ENCODE measurements around the gene LIX1.
"Not testable (repeated sequence)": the region's sequence is repeated elsewhere in the genome, so short reads cannot be mapped to it uniquely, and the experiment has no call there.

The LIX1 gene

GRCh38 chr5:97085459-97086181 lies 56.8 kb downstream of the LIX1 start:
- DNase-seq (ENCODE audit: low read depth, low spot score), result no peak
- H3K4me3 ChIP-seq (ENCODE audit: low read length), result no peak overlapping the region

DNA sequence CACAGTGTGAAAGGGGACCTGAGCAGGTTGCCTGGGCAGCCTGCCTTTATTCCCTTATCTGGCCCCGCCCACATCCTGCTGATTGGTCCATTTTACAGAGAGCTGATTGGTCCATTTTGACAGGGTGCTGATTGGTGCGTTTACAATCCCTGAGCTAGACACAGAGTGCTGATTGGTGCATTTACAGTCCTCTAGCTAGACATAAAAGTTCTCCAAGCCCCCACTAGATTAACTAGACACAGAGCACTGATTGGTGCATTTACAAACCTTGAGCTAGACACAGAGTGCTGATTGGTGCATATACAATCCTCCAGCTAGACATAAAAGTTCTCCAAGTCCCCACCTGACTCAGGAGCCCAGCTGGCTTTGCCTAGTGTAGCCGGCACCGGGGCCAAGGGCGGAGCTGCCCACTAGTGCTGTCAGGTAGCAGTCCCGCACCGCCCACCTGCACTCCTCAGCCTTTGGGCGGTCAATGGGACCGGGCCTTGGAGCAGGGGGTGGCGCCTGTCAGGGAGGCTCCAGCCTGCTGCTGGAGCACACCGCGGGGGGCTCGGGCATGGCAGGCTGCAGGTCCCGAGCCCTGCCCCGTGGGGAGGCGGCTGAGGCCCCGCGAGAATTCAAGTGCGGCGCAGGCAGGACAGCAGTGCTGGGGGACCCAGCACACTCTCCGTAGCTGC lies 57.5 kb downstream of the LIX1 start:
- DNase-seq (ENCODE audit: low read depth, low spot score); H3K4me3 ChIP-seq (ENCODE audit: low read length): not testable (repeated sequence)

DNA sequence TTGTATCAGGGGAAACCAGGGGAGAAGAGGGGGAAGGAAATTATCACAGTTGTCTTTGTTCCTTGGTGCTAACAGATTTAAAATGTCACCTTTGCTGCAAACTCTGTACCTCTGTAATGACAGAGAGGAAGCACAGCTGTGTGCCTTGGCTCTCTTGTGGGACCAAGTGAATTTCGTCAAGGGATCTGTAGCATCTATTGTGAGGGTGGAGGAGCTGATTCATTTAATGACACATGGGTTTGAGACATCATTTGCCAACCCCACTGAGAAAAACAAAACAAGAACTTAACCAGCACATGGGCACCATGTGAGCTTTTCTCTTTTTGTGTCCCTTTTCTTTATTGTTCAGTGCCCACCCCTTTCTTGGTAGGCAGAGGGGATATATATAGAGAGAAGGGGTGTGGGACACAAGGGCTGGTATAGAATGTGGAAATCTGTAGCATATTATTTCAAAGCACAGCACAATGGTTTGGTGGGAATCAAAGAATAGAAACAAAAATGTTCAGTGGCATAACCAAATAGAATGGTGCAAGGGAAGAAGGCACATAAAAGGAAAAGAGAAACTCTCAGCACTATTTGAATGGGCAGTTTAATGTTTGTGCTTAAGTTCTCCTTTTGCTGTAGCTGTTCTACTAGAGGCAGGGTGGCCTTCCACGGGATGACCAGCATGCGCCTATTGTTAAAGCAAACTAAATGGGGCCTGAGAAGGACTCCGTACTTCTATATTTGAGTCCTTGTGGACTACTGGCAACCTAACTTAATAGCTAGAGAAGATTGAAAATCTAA lies 63.3 kb downstream of the LIX1 start:
- H3K4me3 ChIP-seq (ENCODE audit: low read length), result no peak overlapping the region
- DNase-seq (ENCODE audit: low read depth, low spot score), result no peak

- no peak for DNase-seq (ENCODE audit: low read depth, low spot score)
- H3K4me3 ChIP-seq (ENCODE audit: low read length), result no peak overlapping the region
Measured at GRCh38 chr5:97077246-97077645, 65.2 kb downstream of the LIX1 start.

DNA sequence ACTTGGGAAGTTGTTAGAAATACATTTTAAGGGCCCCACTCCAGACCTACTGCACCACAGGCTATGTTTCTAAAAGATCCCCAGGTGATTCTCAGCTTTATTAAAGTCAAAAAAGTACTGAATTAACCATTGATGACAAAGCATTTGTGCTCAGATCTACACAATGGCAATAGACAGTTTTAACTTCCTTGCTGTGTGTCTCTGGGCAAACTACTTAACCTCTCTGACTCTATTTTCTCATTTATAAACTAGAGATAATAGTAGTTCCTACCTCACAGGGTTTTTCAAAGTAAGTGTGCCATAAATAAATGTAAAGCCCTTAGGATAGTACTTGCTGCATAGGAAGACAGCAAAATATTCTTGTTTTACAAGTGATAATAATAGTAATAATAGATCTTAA lies 66.3 kb downstream of the LIX1 start:
- no peak for DNase-seq (ENCODE audit: low read depth, low spot score)
- H3K4me3 ChIP-seq (ENCODE audit: low read length), result no peak overlapping the region

DNA sequence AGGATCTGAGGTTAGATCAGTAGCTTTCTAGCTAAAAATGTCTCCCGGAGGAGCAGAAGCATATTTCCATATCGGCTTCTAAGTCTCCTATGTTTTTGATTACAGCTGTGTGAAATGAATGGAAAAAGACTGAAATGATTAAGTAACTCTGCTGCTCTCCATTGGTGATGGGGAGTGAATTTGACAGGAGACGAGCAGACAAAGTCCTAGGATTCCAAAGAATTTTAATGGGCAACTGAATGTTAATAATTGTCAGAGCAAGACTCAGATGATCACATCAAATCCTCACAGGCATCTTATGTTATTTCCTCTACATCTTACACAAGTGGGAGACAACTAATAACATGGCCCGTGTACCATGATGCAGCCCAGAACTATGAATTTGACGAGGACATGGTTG lies 66.8 kb downstream of the LIX1 start:
- DNase-seq (ENCODE audit: low read depth, low spot score), result no peak
- H3K4me3 ChIP-seq (ENCODE audit: low read length), result no peak overlapping the region

DNA sequence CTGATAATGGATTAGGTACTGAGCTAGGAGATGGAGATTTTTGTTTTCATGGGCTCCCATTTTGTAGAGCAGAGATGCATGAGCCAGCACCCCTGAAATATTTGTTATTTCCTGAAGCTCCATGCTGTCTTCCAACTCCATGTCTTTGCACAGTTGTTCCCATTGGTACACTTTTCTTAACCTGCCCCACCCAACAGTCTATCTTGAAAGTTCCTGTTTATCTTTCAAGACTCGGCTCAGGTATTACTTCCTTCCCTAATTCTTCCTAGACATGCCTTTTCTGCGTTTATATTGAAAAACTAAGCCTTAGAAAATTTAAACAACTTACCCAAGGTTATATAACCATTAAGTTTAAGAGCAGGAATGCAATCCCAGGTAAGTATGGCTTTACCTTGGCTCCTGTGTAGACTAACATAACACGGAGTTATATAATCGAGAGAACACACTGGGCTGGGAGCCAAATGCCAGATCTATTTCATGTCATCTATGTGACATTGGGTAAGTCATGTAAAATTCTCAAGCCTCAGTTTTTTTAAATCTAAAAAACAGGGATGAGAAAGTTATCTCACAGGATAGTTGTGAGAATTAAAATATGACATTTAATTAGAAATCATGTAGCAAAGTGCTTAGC lies 67.4 kb downstream of the LIX1 start:
- no peak overlapping the region for H3K4me3 ChIP-seq (ENCODE audit: low read length)
- no peak for DNase-seq (ENCODE audit: low read depth, low spot score)

- DNase-seq (ENCODE audit: low read depth, low spot score), result no peak
- no peak overlapping the region for H3K4me3 ChIP-seq (ENCODE audit: low read length)
Measured at GRCh38 chr5:97073420-97073819, 69.0 kb downstream of the LIX1 start.

- DNase-seq (ENCODE audit: low read depth, low spot score), result no peak
- H3K4me3 ChIP-seq (ENCODE audit: low read length), result no peak overlapping the region
Measured at GRCh38 chr5:97072696-97073095, 69.7 kb downstream of the LIX1 start.

DNA sequence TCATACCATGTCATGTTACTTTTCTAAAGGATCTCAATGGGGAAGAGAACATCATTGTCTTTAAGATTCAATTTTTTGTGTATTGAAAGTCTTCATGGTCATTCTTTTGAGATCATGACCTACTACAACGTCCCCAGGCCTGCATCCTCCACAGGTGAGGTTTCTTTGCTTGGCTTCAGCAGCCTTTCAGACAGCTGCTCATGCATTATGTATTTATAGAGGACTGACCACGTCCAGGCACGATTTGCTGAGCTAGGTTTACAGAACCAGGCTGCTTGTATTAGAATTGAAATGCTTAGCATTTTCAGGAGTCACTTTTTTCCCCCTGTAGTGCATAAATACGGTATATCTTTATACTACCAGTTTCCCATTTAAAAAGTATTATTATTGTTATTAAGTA lies 70.4 kb downstream of the LIX1 start:
- DNase-seq (ENCODE audit: low read depth, low spot score), result no peak
- no peak overlapping the region for H3K4me3 ChIP-seq (ENCODE audit: low read length)

DNA sequence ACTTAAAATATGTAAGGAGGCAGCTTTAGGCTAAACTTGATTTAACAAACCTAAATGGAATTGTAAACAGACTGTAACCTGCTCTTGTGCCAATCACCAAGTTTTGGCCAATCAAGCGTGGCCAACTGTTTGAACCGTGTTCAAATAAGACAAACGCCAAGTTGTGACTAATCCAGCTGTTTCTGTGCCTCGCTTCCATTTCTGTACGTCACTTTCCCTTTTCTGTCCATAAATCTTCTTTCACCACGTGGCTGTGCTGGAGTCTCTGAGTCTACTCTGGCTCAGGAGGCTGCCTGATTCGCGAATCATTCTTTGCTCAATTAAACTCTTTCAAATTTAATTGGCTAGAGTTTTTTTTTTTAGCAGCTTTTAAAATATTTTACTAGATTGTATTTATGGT lies 71.3 kb downstream of the LIX1 start:
- H3K4me3 ChIP-seq (ENCODE audit: low read length), result no peak overlapping the region
- no peak for DNase-seq (ENCODE audit: low read depth, low spot score)

DNA sequence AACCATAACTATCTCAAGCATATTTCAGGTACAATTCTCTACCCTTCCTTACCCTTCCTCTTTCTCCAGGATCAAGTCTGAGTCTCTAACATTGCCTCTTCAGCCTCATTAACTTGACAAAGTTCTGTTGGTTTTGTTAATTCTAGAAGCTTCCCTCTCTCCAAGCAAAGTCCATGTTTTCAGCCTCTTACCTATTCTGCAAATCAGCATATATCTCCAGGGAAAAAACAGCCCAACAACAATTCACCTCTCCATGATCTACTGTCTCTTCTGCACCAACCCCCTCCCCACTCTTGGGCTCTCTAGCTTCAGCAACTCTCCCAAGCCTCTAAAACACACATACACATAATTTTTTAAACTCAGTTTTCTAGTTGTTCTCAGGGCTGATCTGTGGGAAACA lies 72.2 kb downstream of the LIX1 start:
- H3K4me3 ChIP-seq (ENCODE audit: low read length), result no peak overlapping the region
- no peak for DNase-seq (ENCODE audit: low read depth, low spot score)

DNA sequence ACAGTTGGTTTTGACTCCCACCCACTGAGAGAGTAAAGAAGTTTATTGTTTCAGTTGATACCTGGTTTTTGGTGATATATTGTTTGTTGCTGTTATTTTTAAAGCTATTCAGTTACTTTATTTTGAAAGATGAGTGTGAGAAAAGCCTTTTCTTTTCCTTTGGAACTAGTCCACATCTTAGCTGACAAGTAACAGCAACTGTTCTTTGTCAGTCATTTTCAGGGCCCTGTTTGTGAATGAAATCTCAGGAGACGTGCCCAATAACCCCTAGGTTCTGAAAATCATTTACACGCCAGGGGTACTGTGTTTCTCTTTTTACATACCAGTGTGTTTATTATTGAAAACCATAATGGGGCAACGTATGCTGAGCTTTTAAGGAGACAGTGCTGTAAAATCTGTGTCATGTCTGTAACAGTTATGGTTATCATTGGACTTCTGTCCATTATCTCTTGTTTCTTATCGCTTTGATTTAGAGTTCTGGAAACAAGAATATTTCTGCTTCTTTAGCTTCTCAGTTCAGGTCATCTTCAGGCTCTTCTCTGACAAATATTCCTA lies 75.0 kb downstream of the LIX1 start:
- H3K4me3 ChIP-seq (ENCODE audit: low read length), result no peak overlapping the region
- no peak for DNase-seq (ENCODE audit: low read depth, low spot score)

DNA sequence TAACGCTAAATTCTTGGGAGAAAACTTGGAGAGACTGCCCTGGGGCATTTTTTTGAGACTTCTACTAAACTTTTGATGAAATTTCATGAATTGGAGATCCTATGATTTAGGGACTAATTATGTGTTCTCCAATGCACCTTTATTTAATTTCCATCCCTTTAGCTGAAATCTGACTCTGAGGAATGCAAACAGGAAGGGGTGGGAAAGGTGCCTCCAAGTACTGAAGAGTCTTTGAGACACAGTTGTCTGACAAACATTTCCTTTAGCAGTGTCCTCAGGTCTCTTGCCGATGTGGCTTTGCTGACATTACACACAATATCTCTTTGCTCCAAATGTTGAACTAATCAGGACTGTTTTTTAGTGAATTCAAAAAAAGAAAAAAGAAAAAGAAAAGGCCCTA lies 76.9 kb downstream of the LIX1 start:
- no peak overlapping the region for H3K4me3 ChIP-seq (ENCODE audit: low read length)
- no peak for DNase-seq (ENCODE audit: low read depth, low spot score)

GRCh38 chr5:97063251-97063650 lies 79.2 kb downstream of the LIX1 start:
- no peak overlapping the region for H3K4me3 ChIP-seq (ENCODE audit: low read length)
- no peak for DNase-seq (ENCODE audit: low read depth, low spot score)

DNA sequence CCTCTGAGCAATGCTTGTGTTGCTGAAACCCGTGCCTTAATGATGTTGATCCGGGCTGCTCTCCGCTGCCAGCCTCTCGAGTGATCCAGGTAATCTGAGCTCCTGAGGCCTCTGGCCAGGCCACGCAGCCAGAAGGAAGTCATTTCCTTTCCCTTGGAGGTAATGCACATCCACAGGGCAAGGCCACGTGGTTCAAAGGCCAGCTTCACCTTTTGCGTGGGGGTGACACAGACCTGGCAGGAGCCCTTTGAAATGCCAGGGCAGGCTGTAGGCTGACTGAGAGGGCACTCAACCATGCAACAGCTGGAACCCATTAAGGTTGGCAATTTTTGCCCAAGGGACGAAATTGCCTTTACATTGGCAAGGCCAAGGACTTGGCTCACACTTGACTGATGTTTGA lies 80.4 kb downstream of the LIX1 start:
- no peak overlapping the region for H3K4me3 ChIP-seq (ENCODE audit: low read length)
- DNase-seq (ENCODE audit: low read depth, low spot score), result no peak

- DNase-seq (ENCODE audit: low read depth, low spot score), result no peak
- no peak overlapping the region for H3K4me3 ChIP-seq (ENCODE audit: low read length)
Measured at GRCh38 chr5:97056263-97056662, 86.1 kb downstream of the LIX1 start.

GRCh38 chr5:97049175-97049574 lies 93.2 kb downstream of the LIX1 start:
- no peak for DNase-seq (ENCODE audit: low read depth, low spot score)
- H3K4me3 ChIP-seq (ENCODE audit: low read length), result no peak overlapping the region

DNA sequence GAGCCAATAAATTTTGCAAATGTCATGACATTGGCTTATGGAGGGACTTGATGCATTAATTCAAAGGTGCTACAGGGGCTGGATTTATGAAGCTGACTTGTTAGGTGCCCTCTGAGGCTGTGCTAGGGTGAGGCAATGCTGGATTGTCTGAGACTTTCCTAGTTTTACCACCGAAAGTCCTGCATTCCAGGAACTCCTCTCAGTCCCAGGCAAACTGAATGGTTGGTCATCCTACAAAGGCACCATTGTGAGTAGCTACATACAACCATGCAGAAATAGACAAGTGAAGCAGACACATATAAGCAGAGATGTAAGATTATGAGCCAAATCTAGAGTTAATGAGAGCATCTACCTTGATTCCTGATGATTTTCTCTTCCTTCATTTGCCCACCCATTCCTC lies 95.3 kb downstream of the LIX1 start:
- DNase-seq (ENCODE audit: low read depth, low spot score), result no peak
- no peak overlapping the region for H3K4me3 ChIP-seq (ENCODE audit: low read length)

All from Jurkat, Clone E6-1 (cell line).